ENCODE results near the gene TRAF2.

TRAF2 gene

GRCh38 chr9:136951541-136952320 is 65.4 kb downstream of the TRAF2 start, which contains the start of gene LCN12:
Gene LCN12 (plus strand): TSS chr9:136952273. CDS start chr9:136952328, 55 bp downstream.
- no peak for DNase-seq

GRCh38 chr9:136952321-136952850 is 66.1 kb downstream of the TRAF2 start:
- no peak for DNase-seq

- no peak for DNase-seq
These were observed 66.8 kb downstream of the TRAF2 start for GRCh38 chr9:136952876-136953770.

- no peak for DNase-seq
These were observed 67.5 kb downstream of the TRAF2 start for GRCh38 chr9:136953771-136954269.

DNA sequence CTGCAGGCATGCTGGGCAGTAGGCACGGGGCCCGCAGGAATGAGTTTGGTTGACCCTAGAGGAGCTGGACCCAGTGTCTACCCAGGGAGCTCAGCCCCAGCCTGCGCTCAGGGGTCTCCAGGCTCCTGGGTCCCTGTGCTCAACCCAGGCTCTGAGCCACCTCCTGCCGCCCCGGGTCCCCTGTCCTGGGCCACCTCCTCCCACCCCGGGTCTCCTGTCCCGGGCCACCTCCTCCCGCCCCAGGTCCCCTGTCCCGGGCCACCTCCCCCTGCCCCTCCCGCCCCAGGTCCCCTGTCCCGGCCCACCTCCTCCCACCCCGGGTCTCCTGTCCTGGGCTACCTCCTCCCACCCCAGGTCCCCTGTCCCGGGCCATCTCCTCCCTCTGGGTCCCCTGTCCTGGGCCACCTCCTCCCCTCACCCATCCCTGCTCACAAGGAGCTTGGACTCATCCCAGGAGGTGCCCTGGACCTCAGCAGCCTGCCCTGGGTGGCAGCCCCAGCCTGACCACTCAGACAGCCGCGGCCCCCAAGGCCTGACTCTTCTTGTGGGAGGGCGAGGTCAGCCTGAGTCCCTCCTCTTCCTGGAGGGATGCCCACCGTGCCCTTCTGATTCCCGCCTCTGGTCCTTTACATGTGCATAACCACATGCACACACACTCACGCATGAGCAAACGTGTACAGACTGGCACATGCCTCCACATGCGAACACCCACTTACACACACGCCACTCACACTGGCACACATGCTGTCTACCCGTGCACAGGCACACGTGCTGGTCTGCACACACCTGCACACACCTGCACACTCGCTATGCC is 68.2 kb downstream of the TRAF2 start:
- DNase-seq: no peak

DNA sequence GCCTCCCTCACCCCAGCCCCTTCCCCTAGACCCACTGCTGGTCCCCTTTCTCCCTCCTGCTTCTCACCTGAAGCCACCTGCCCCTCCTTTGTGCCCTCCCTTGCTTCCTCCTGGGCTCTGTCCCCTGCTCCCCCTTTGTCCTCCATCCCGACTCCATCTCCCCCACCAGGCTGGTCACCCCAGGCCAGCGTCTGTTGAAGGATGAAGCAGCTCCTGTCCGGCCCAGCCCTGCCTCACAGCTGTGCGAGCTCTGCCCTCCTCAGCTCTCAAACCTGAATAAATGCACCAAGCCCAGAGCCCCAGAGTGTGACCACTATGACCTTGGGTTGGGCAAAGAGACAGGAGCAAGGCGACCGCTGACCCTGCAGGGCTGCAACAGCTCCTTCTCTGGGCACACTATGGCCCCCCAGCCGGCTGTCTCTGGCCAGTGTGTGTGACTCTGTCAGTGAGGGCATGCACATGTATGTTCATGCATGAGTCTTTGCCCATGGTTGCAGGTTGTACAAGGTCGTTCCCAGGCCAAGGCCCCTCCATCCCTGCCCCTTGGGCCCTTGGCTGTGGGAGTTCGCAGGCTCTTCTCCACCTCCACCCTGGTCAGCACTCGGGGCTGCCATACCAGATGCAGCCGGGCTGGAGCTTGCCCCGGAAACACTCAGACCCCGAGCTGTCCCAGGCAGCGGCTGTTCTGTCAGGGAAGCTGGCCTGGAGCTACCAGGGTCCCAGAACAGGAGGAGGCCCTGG is 69.1 kb downstream of the TRAF2 start:
- DNase-seq: no peak

DNA sequence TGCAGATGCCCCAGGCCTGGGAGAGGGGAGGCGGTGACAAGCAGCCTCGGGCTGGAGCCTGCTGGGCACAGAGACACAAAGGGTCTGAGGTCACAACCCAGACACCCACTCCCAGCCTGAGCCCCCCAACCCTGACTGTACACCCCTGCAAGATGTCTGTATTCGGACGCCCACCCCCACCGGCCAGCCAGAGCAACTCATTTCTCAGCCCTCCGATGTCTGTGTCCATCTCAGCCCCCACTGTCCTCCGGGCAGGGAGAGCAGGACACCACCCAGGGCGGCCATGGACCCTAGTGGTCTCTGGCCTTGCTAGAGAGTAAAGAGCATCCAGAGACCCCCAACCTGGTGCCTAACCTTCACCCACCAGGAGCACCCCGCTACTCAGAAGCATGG is 69.6 kb downstream of the TRAF2 start:
- no peak for DNase-seq

GRCh38 chr9:136956604-136957003 is 70.3 kb downstream of the TRAF2 start:
- no peak for DNase-seq

GRCh38 chr9:136957461-136957860 is 71.1 kb downstream of the TRAF2 start:
- DNase-seq: no peak

DNA sequence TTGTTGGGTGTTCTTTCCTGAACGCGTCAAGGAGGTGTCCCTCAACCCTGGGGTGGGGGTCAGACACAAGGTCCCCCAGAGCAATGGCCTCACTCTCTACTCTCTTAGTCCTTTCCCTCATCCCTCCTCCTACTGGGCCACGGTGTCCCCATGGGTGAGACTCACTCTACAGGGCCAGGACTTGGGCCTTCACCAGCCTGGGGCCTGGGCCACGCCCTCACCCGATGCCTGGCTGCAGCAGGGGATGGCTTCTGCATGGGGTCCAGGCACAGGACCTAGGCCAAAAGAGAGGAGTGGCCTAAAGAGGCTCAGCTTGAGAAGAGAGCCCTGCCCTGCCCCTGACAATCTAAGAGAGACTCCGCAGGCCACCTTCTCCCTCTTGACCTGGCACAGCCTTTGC is 71.6 kb downstream of the TRAF2 start:
- DNase-seq: no peak

GRCh38 chr9:136958473-136958872 is 72.2 kb downstream of the TRAF2 start:
- DNase-seq: no peak

- DNase-seq: no peak
These were observed 72.9 kb downstream of the TRAF2 start for GRCh38 chr9:136958898-136959850.

DNA sequence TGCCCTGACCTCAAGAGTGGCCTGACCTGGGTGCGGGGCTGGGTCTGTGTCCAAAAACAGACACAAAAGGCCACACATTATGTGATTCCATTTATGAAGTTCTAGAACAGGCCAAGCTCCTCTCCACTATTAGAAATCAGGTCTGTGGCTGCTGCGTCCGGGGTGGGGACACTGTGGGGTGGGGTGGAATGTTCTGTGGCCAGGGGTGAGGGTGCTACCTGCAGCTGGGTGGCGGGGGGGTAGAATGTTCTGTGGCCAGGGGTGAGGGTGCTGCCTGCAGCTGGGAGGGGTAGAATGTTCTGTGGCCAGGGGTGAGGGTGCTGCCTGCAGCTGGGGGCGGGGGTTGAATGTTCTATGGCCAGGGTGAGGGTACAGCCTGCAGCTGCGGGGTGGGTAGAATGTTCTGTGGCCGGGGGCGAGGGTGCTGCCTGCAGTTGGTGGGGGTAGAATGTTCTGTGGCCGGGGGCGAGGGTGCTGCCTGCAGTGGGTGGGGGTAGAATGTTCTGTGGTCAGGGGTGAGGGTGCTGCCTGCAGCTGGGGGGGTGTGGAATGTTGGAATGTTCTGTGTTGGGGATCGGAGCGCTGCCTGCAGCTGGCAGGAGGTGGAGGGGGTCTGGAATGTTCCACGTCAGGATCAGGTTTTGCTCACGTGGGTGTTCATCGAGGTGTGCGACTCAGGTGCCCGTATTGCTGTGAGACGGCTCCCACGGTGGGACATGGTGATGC is 74.1 kb downstream of the TRAF2 start:
- DNase-seq: no peak

DNA sequence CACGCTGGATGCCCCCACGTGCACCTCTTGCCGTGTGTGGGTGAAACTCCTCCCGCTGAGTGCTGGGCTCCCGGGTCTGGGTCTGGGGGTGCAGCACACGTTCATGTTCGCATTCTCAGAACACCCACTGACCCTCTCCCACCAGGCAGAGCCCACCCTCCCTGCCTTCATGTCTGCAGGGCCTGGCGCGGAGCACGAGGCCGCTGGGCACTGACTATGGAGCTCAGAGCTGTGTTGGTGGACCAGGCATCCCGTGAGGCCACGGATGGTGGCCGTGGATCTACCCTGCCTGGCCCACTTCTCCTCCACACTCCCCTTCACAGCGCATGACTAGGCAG is 74.6 kb downstream of the TRAF2 start:
- no peak for DNase-seq

- no peak for DNase-seq
These were observed 75.2 kb downstream of the TRAF2 start for GRCh38 chr9:136961279-136962065.

- DNase-seq: no peak
These were observed 75.8 kb downstream of the TRAF2 start for GRCh38 chr9:136962163-136962562.

GRCh38 chr9:136962701-136963248 is 76.5 kb downstream of the TRAF2 start:
- no peak for DNase-seq

DNA sequence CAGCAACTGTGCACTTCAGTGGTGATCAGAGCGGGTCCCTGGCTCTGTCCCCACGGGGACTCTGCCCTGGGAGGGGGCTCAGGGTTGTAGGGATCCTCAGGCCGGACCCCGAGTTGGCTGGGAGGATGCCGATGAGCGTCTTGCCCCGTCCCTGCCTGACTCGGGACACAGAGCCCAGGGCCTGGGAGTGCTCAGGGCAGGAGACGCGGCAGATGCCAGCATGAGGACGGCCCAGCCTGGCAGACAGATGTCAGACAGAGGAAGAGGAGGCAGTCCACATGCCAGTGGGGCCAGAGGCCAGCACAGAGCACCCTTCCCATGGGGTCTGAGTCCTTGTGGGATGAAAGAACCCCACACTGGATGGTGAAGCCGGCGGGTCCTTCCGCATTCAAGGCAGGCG is 77.0 kb downstream of the TRAF2 start:
- no peak for DNase-seq

DNA sequence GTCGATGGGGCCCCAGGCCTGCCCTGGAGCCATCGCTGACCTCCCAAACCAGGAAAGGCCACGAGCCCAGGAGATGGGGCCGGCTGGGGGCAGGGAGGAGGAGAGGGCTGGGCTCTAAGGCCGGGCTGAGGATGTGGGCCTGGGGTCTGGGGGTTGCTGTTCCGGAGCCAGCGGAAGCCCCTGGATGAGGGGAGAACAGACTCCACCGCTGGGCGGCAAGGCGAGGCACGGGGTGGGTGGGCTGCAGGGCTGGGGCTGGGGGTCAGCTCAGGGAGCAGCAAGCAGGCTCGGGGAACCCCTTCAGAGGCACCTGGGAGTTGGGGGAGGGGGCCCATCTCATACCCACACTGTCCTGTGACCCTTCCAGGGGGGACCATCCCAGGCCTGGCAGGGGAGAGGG is 77.4 kb downstream of the TRAF2 start:
- no peak for DNase-seq
